ENCODE results near the gene AQP5. TPM values are rescaled to one million over a fixed set of nuclear protein-coding genes. Genes with fewer than 3 reads are reported as not detected.

AQP5 gene
- total RNA-seq, 1 experiment from 2014 or later = not detected

GRCh38 chr12:49928471-49928870 is 33.2 kb upstream of the AQP5 start:
- H3K27me3 ChIP-seq = no peaks in the 10 kb centered on the region
- H3K9me3 ChIP-seq = no peaks in the 10 kb centered on the region
- no peak overlapping the region for H3K4me3 ChIP-seq
- H3K36me3 ChIP-seq = no peaks in the 10 kb centered on the region
- no peak for DNase-seq

GRCh38 chr12:49929581-49929980 is 32.1 kb upstream of the AQP5 start:
- no peak overlapping the region for H3K4me3 ChIP-seq
- no peaks in the 10 kb centered on the region for H3K27me3 ChIP-seq
- H3K9me3 ChIP-seq = no peaks in the 10 kb centered on the region
- H3K36me3 ChIP-seq = no peaks in the 10 kb centered on the region
- no peak for DNase-seq

DNA sequence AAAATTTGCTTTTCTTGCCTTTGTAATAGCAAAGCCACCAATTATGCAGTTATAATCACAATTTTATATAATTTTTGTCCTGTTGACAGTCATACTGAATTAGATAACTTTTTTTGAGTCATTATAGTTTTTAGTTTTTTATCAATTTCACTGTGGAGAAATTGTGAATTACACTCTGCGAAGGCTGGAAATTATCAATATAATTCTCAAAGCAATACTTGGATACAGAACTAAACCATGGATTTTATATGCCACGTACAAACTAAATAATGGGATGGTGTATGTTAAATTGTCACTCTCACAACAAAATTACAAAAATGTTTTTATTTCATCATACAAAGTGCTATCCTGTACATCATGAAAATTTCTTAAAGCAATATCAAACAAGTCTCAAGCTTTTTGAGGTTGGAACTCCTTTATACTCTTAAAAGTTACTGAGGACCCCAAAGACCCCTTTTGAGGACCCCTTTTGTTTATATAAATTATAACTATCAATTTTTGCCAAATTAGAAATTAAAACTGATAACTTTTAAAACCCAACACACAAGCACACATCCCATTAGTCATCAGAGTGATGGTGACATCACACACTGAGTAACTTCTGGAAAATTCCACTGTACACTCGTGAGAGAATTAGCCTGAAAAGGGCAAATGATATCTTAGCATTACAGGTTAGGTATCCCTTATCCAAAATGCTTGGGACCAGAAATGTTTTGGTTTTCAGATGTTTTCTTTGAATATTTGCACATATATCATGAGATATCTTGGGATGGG is 31.0 kb upstream of the AQP5 start:
- H3K27me3 ChIP-seq = no peaks in the 10 kb centered on the region
- H3K9me3 ChIP-seq = no peaks in the 10 kb centered on the region
- no peak overlapping the region for H3K4me3 ChIP-seq
- H3K36me3 ChIP-seq = no peaks in the 10 kb centered on the region
- DNase-seq = no peak

DNA sequence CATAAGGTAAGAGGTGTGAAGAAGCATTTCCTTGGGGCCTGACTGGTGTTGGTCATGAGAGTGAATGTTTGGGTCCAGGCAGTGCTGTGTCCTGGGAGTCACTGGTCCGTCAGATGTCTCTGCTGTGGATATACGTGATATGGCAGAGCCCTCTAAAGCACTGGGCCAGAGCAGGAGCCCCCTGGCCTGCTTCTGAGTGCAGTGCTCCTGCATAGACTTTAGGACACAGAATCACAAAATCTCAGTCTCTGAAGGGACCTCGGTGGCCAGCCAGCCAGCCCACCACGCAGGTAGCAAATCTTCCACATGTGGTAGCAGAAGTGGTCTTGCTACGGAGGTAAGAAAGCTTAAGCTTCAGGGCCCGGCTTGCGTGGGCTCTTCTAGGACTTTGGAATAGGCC is 29.6 kb upstream of the AQP5 start:
- Histone ChIP-seq H3K9me3 (no peaks in the 10 kb centered on the region), H3K36me3 (no peaks in the 10 kb centered on the region), H3K4me3 (no peak overlapping the region), H3K27me3 (no peaks in the 10 kb centered on the region)
- no peak for DNase-seq

GRCh38 chr12:49932533-49933130 is 29.0 kb upstream of the AQP5 start:
- Histone ChIP-seq H3K36me3 (no peaks in the 10 kb centered on the region), H3K27me3 (no peaks in the 10 kb centered on the region), H3K9me3 (no peaks in the 10 kb centered on the region), H3K4me3 (no peak overlapping the region)
- no peak for DNase-seq

DNA sequence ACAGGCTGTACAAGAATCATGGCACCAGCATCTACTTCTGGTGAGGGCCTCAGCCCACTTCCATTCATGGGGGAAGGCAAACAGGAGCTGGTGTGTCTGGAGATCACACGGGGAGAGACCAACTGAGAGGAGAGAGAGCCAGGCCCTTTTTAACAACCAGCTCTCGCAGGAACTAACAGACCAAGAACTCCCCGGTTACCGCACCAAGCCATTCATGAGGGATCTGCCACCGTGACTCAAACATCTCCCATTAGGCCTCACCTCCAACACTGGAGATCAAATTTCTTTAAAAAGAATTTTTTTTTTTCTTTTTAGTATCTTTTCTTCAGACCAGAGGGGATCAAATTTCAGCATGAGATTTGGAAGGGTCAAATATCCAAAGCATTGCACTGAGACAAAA is 27.9 kb upstream of the AQP5 start:
- no peak for DNase-seq
- Histone ChIP-seq H3K27me3 (no peaks in the 10 kb centered on the region), H3K36me3 (no peaks in the 10 kb centered on the region), H3K4me3 (no peak overlapping the region), H3K9me3 (no peaks in the 10 kb centered on the region)

- no peak overlapping the region for H3K4me3 ChIP-seq
- H3K27me3 ChIP-seq = no peaks in the 10 kb centered on the region
- no peak for DNase-seq
- no peaks in the 10 kb centered on the region for H3K36me3 ChIP-seq
- H3K9me3 ChIP-seq = no peaks in the 10 kb centered on the region
These were observed 27.2 kb upstream of the AQP5 start for GRCh38 chr12:49934505-49934904.

DNA sequence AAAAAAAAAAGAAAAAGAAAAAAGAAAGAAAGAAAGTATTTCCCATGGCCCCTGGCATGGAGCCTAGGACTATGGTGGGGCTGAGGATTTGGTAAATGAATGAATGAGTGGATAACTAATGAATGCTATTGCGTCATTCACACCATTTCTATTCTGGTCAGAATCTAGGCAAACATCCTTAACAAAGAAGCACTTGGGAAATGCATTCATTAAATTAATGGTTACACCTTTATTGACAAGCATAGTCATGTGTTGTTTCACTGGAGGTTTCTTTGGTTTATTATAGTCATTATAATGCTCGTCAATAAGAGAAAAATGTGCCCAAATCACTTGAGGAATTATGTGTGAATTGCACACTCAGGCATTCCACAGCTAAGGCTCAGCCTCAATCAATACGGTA is 24.7 kb upstream of the AQP5 start:
- Histone ChIP-seq H3K4me3 (no peak overlapping the region), H3K27me3 (no peaks in the 10 kb centered on the region), H3K9me3 (no peaks in the 10 kb centered on the region), H3K36me3 (no peaks in the 10 kb centered on the region)
- no peak for DNase-seq

- Histone ChIP-seq H3K36me3 (no peaks in the 10 kb centered on the region), H3K27me3 (no peaks in the 10 kb centered on the region), H3K4me3 (no peak overlapping the region), H3K9me3 (no peaks in the 10 kb centered on the region)
- no peak for DNase-seq
These were observed 23.9 kb upstream of the AQP5 start for GRCh38 chr12:49937639-49938300.

DNA sequence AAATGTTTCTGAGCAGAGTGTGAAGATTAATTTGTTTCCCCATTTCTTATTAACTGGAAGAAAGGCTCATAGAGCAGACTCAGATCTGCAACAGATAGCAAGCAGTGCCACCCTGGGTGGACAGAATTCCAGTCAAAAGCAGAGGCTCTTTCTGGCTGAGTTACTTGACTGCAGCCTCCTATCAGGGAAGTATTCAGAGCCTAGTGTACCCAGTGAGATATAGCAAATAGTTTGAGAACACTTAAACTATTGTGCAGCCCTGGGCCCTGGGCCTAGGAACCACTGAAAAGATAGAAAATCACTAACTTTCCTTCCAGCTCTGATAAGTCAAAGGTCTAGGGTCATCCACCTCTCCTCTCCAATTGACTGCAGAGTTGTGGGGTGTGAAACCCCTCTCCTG is 22.4 kb upstream of the AQP5 start:
- H3K9me3 ChIP-seq = no peaks in the 10 kb centered on the region
- no peaks in the 10 kb centered on the region for H3K36me3 ChIP-seq
- no peak overlapping the region for H3K4me3 ChIP-seq
- no peaks in the 10 kb centered on the region for H3K27me3 ChIP-seq
- no peak for DNase-seq

DNA sequence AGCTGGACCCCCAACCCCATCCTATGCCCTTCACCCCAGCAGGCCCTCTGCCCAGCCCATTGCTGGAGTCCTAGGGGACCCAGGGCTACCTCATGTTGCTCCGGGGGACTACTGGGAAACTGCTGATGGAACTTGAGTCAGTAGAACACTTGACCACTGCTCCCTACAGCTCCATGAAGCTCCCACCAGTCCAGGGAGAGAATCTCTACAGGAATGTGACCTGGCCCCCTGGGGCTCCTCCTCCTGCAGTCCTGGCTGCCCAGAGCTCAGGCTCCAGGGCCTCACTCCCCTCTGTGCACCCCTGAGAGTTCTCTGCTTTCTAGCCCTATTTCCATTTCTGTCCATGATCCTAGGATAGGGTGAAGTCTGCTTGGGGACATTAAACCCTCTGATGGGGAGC is 22.0 kb upstream of the AQP5 start:
- no peaks in the 10 kb centered on the region for H3K27me3 ChIP-seq
- H3K36me3 ChIP-seq = no peaks in the 10 kb centered on the region
- no peak for DNase-seq
- H3K4me3 ChIP-seq = no peak overlapping the region
- no peaks in the 10 kb centered on the region for H3K9me3 ChIP-seq

- H3K4me3 ChIP-seq = no peak overlapping the region
- no peaks in the 10 kb centered on the region for H3K36me3 ChIP-seq
- no peaks in the 10 kb centered on the region for H3K9me3 ChIP-seq
- H3K27me3 ChIP-seq = no peaks in the 10 kb centered on the region
- no peak for DNase-seq
These were observed 19.8 kb upstream of the AQP5 start for GRCh38 chr12:49941556-49942511.

- H3K36me3 ChIP-seq = no peaks in the 10 kb centered on the region
- no peak overlapping the region for H3K4me3 ChIP-seq
- no peaks in the 10 kb centered on the region for H3K9me3 ChIP-seq
- no peaks in the 10 kb centered on the region for H3K27me3 ChIP-seq
- DNase-seq = no peak
These were observed 19.2 kb upstream of the AQP5 start for GRCh38 chr12:49942512-49942893.

DNA sequence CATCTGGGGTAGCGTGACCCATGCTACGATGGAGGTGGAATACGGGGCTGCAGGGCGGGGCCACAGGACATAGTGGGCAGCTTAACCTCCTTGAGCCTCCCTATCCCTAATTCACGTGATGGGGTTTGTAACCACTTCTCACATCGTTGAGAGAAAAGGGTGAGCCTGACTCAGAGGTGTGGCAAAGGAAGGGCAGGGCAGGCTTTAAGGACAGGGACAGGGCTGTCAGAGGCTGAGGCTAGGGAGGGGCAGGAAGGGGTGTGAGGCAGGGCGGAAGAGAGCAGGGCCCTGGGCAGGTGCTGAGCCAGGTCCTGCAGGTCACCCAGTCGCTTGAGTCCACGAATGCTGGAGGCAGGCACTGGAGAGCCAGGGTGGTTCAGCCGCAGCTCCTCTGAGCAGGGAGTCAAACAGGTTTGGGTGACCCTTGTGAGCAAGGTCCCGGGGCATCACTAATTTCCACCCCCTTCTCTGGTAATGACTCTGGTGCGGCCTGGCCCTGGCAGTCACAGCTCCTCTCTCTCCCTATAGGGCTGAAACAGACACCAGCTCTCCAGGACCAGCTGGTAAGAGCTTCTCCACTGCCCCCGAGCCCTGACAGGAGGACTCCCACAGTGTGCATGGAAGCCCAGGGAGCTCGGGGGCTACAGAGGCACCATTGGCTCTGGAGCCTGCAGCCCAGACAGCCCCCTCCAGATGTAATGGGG is 18.6 kb upstream of the AQP5 start:
- H3K36me3 ChIP-seq = no peaks in the 10 kb centered on the region
- no peaks in the 10 kb centered on the region for H3K9me3 ChIP-seq
- no peak for DNase-seq
- no peak overlapping the region for H3K4me3 ChIP-seq
- no peaks in the 10 kb centered on the region for H3K27me3 ChIP-seq

DNA sequence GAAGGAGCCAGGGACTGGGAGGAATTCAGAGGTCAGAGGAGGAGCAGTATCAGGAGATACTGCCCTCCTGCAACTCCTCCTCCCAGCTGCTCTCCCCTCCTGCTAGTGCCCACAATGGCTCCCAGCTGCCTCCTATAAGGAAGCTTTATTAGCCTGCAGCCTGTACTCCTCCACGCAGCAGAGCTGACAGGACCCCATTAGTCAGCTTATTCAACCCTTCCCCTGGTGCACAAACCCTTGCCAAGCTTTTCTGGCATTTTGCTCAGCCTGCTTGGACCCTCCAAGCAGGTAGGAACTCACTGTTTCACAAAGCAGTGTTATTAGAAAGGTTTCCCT is 18.1 kb upstream of the AQP5 start:
- no peaks in the 10 kb centered on the region for H3K9me3 ChIP-seq
- no peak for DNase-seq
- H3K36me3 ChIP-seq = no peaks in the 10 kb centered on the region
- H3K27me3 ChIP-seq = no peaks in the 10 kb centered on the region
- no peak overlapping the region for H3K4me3 ChIP-seq

GRCh38 chr12:49944046-49944445 is 17.6 kb upstream of the AQP5 start:
- no peaks in the 10 kb centered on the region for H3K36me3 ChIP-seq
- no peak overlapping the region for H3K4me3 ChIP-seq
- H3K9me3 ChIP-seq = no peaks in the 10 kb centered on the region
- DNase-seq = no peak
- H3K27me3 ChIP-seq = no peaks in the 10 kb centered on the region
